ENCODE data around the gene GAB2.

The GAB2 gene

GRCh38 chr11:78341841-78342240 lies 75.8 kb downstream of the GAB2 start:
- Mint-ChIP-seq H3K27ac (no peak overlapping the region), H3K36me3 (ENCODE audit: low read depth) (no peaks in the 10 kb centered on the region), H3K27me3 (ENCODE audit: low read depth, poor library complexity) (no peaks in the 10 kb centered on the region), H3K9me3 (no peaks in the 10 kb centered on the region), H3K4me3 (no peak overlapping the region), H3K4me1 (no peaks in the 10 kb centered on the region)
- DNase-seq: no peak
- no peak for TF ChIP-seq CTCF (IDR thresholded peaks at IDR 0.05)

GRCh38 chr11:78340530-78340929 lies 77.1 kb downstream of the GAB2 start:
- Mint-ChIP-seq H3K27me3 (ENCODE audit: low read depth, poor library complexity) (no peaks in the 10 kb centered on the region), H3K27ac (no peak overlapping the region), H3K9me3 (peaks cover 4% of the 10 kb centered on the region), H3K4me3 (no peak overlapping the region), H3K36me3 (ENCODE audit: low read depth) (peaks cover 4% of the 10 kb centered on the region), H3K4me1 (no peaks in the 10 kb centered on the region)
- DNase-seq: no peak
- TF ChIP-seq CTCF (IDR thresholded peaks at IDR 0.05): no peak

- Mint-ChIP-seq H3K4me3 (no peak overlapping the region), H3K9me3 (peaks cover 10% of the 10 kb centered on the region), H3K36me3 (ENCODE audit: low read depth) (peaks cover 10% of the 10 kb centered on the region), H3K4me1 (no peaks in the 10 kb centered on the region), H3K27me3 (ENCODE audit: low read depth, poor library complexity) (no peaks in the 10 kb centered on the region), H3K27ac (no peak overlapping the region)
- no peak for DNase-seq
- no peak for TF ChIP-seq CTCF (IDR thresholded peaks at IDR 0.05)
These were observed 77.7 kb downstream of the GAB2 start for GRCh38 chr11:78339945-78340344.

GRCh38 chr11:78339483-78339882 lies 78.1 kb downstream of the GAB2 start:
- Mint-ChIP-seq H3K4me1 (no peaks in the 10 kb centered on the region), H3K27me3 (ENCODE audit: low read depth, poor library complexity) (no peaks in the 10 kb centered on the region), H3K4me3 (no peak overlapping the region), H3K36me3 (ENCODE audit: low read depth) (peaks cover 11% of the 10 kb centered on the region), H3K27ac (no peak overlapping the region), H3K9me3 (peaks cover 12% of the 10 kb centered on the region)
- no peak for DNase-seq
- TF ChIP-seq CTCF (IDR thresholded peaks at IDR 0.05): no peak

- peaks cover 11% of the 10 kb centered on the region for H3K36me3 Mint-ChIP-seq (ENCODE audit: low read depth)
- no peak for DNase-seq
- peaks cover 12% of the 10 kb centered on the region for H3K9me3 Mint-ChIP-seq
- H3K4me3 Mint-ChIP-seq: no peak overlapping the region
- TF ChIP-seq CTCF (IDR thresholded peaks at IDR 0.05): no peak
- no peak overlapping the region for H3K27ac Mint-ChIP-seq
- H3K4me1 Mint-ChIP-seq: no peaks in the 10 kb centered on the region
- H3K27me3 Mint-ChIP-seq (ENCODE audit: low read depth, poor library complexity): no peaks in the 10 kb centered on the region
These were observed 78.9 kb downstream of the GAB2 start for GRCh38 chr11:78338702-78339101.

GRCh38 chr11:78338138-78338537 lies 79.5 kb downstream of the GAB2 start:
- H3K27ac Mint-ChIP-seq: no peak overlapping the region
- H3K4me1 Mint-ChIP-seq: no peaks in the 10 kb centered on the region

More at GRCh38 chr11:78338138-78338537, 79.5 kb downstream of the GAB2 start:
- H3K36me3 Mint-ChIP-seq (ENCODE audit: low read depth): peaks cover 11% of the 10 kb centered on the region
- no peaks in the 10 kb centered on the region for H3K27me3 Mint-ChIP-seq (ENCODE audit: low read depth, poor library complexity)
- no peak for TF ChIP-seq CTCF (IDR thresholded peaks at IDR 0.05)
- no peak for DNase-seq
- H3K9me3 Mint-ChIP-seq: peaks cover 12% of the 10 kb centered on the region
- H3K4me3 Mint-ChIP-seq: no peak overlapping the region

Data from nephron progenitor cell (in vitro differentiated cells).